ENCODE data around the gene ZFP3. TPM values are rescaled to one million over a fixed set of nuclear protein-coding genes. Genes with fewer than 3 reads are reported as not detected.
A peak's percentile ranks its signal among the peaks of the same experiment; 100 is the strongest.
"Not testable (repeated sequence)": the region's sequence is repeated elsewhere in the genome, so short reads cannot be mapped to it uniquely, and the experiment has no call there.

Gene ZFP3
- total RNA-seq, 1 donor = 3.6 TPM

- Histone ChIP-seq H3K9me3 (ENCODE audit: low read depth, low read length) (no peaks in the 10 kb centered on the region), H3K27me3 (ENCODE audit: insufficient read depth, low read length) (peaks cover 20% of the 10 kb centered on the region), H3K79me2 (ENCODE audit: insufficient read depth, low read length) (no peaks in the 10 kb centered on the region), H3K36me3 (ENCODE audit: insufficient read depth, low read length) (no peaks in the 10 kb centered on the region), H3K4me3 (ENCODE audit: insufficient read depth, low read length) (peak overlapping the region; percentile 56), H3K4me1 (ENCODE audit: insufficient read depth, low read length) (no peaks in the 10 kb centered on the region), H2AFZ (ENCODE audit: low read length) (peak overlapping the region; percentile 62), H4K20me1 (ENCODE audit: insufficient read depth, low read length) (no peaks in the 10 kb centered on the region), H3K27ac (ENCODE audit: low read depth, low read length) (no peak overlapping the region), H3K4me2 (ENCODE audit: insufficient read depth, low read length) (peak overlapping the region; percentile 71)
- TF ChIP-seq CTCF (IDR thresholded peaks at IDR 0.05; ENCODE audit: extremely low read depth, low read depth, low read length) = no peak
- DNase-seq (ENCODE audit: insufficient read length, low spot score, missing footprints) = no peak
These were observed 44.5 kb downstream of the ZFP3 start for GRCh38 chr17:5122586-5123342.

- H3K4me2 ChIP-seq (ENCODE audit: insufficient read depth, low read length) = no peak overlapping the region
- H3K27ac ChIP-seq (ENCODE audit: low read depth, low read length) = no peak overlapping the region
- peaks cover 22% of the 10 kb centered on the region for H3K27me3 ChIP-seq (ENCODE audit: insufficient read depth, low read length)
- H3K36me3 ChIP-seq (ENCODE audit: insufficient read depth, low read length) = no peaks in the 10 kb centered on the region
- H4K20me1 ChIP-seq (ENCODE audit: insufficient read depth, low read length) = no peaks in the 10 kb centered on the region
- no peaks in the 10 kb centered on the region for H3K4me1 ChIP-seq (ENCODE audit: insufficient read depth, low read length)
- DNase-seq (ENCODE audit: insufficient read length, low spot score, missing footprints) = no peak
- H3K79me2 ChIP-seq (ENCODE audit: insufficient read depth, low read length) = no peaks in the 10 kb centered on the region
- H2AFZ ChIP-seq (ENCODE audit: low read length) = no peak overlapping the region
- no peaks in the 10 kb centered on the region for H3K9me3 ChIP-seq (ENCODE audit: low read depth, low read length)
- no peak overlapping the region for H3K4me3 ChIP-seq (ENCODE audit: insufficient read depth, low read length)
- TF ChIP-seq CTCF (IDR thresholded peaks at IDR 0.05; ENCODE audit: extremely low read depth, low read depth, low read length) = no peak
These were observed 45.3 kb downstream of the ZFP3 start for GRCh38 chr17:5123343-5124124.

- not testable (repeated sequence) for H3K79me2 ChIP-seq (ENCODE audit: insufficient read depth, low read length); H4K20me1 ChIP-seq (ENCODE audit: insufficient read depth, low read length); H3K4me3 ChIP-seq (ENCODE audit: insufficient read depth, low read length); H2AFZ ChIP-seq (ENCODE audit: low read length); H3K4me2 ChIP-seq (ENCODE audit: insufficient read depth, low read length); H3K9me3 ChIP-seq (ENCODE audit: low read depth, low read length); H3K4me1 ChIP-seq (ENCODE audit: insufficient read depth, low read length); DNase-seq (ENCODE audit: insufficient read length, low spot score, missing footprints); H3K27ac ChIP-seq (ENCODE audit: low read depth, low read length); H3K36me3 ChIP-seq (ENCODE audit: insufficient read depth, low read length)
- peaks cover 17% of the 10 kb centered on the region for H3K27me3 ChIP-seq (ENCODE audit: insufficient read depth, low read length)
These were observed 46.0 kb downstream of the ZFP3 start for GRCh38 chr17:5124125-5124760.

- H3K9me3 ChIP-seq (ENCODE audit: low read depth, low read length); H3K36me3 ChIP-seq (ENCODE audit: insufficient read depth, low read length); H3K27ac ChIP-seq (ENCODE audit: low read depth, low read length); H3K79me2 ChIP-seq (ENCODE audit: insufficient read depth, low read length); H2AFZ ChIP-seq (ENCODE audit: low read length); DNase-seq (ENCODE audit: insufficient read length, low spot score, missing footprints); H3K4me3 ChIP-seq (ENCODE audit: insufficient read depth, low read length); H3K4me2 ChIP-seq (ENCODE audit: insufficient read depth, low read length); H3K4me1 ChIP-seq (ENCODE audit: insufficient read depth, low read length); H4K20me1 ChIP-seq (ENCODE audit: insufficient read depth, low read length): not testable (repeated sequence)
- peaks cover 15% of the 10 kb centered on the region for H3K27me3 ChIP-seq (ENCODE audit: insufficient read depth, low read length)
These were observed 46.6 kb downstream of the ZFP3 start for GRCh38 chr17:5124896-5125295.
